ENCODE measurements around the gene PGM2. TPM values are rescaled to one million over a fixed set of nuclear protein-coding genes. Genes with fewer than 3 reads are reported as not detected.

The PGM2 gene
- total RNA-seq, 3 donors from 2014 or later (not counting 1 experiment from before 2014, with no cell fraction given) = 18.7 to 31.9 (median 27.1) TPM

DNA sequence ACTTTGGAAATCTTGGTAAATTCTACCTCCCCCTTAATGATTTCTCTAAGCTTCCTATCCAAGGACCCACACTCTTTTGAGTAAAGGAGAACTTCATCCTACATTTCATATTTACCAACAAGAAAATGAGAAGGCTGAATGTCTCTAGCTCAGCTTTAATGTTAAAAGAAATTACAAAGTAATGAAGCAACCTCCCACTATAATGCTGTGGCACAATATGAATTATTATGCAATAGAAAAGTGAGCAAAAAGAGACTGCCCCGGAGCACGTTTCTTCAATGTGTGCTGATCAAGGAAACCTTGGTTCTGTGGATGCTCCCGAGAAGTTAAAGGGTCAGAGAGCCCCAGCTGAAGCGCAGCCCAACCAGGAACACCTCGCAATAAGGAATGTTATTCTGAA, 55.3 kb downstream of the PGM2 start:
- DNase-seq = no peak

DNA sequence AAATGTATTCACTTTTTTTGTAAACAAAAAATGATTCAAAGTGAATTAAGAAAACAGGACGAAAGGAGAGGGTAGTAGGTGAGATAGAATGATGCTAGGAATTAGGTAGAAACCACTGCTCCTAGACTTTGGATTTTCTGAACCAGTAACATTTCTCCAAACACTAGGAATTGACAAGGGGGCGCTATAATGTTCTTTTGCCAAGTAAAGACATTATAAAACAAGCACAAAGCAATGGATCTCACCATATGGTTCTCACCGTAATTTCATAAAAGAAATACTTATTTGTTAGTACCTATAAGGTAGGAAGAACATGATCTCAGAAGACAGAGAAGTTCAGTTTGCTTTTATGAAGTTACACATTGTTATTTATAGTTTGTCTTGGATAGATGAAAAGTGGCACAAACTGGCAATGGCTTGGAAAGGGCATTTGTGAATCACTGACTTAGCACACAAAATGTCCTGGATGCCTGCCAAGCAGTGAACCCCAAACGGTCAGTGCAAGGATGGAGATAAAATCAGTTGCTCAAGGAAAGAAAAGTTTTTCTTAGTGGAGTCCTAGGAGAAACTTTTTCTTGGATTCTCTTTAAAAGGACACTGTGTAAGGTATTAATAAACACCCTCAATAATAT, 56.3 kb downstream of the PGM2 start:
- ATAC-seq (no peak), DNase-seq (no peak)
- no peaks in the 10 kb centered on the region for H3K9me3 Mint-ChIP-seq
- Histone ChIP-seq H3K4me1 (ENCODE audit: control insufficient read depth, insufficient read depth, low read length) (no peaks in the 10 kb centered on the region), H3K27me3 (ENCODE audit: control insufficient read depth, insufficient read depth, low read length) (no peaks in the 10 kb centered on the region), H3K9me3 (ENCODE audit: control insufficient read depth, insufficient read depth, low read length) (no peaks in the 10 kb centered on the region), H3K27ac (ENCODE audit: low read length) (no peak overlapping the region), H3K4me3 (ENCODE audit: low read length) (no peak overlapping the region), H3K36me3 (ENCODE audit: control insufficient read depth, insufficient read depth, low read length) (no peaks in the 10 kb centered on the region)
- H3K27me3 Mint-ChIP-seq (ENCODE audit: low read depth in 2 of 2) = peaks cover 2 to 10% of the 10 kb centered on the region in 2 donors
- intact Hi-C loops (cut with micrococcal nuclease) = no loop called here
- 0% methylated on average over 1 of the region's 4 CpGs for WGBS (ENCODE audit: insufficient coverage)
- TF ChIP-seq, protein P1, sequence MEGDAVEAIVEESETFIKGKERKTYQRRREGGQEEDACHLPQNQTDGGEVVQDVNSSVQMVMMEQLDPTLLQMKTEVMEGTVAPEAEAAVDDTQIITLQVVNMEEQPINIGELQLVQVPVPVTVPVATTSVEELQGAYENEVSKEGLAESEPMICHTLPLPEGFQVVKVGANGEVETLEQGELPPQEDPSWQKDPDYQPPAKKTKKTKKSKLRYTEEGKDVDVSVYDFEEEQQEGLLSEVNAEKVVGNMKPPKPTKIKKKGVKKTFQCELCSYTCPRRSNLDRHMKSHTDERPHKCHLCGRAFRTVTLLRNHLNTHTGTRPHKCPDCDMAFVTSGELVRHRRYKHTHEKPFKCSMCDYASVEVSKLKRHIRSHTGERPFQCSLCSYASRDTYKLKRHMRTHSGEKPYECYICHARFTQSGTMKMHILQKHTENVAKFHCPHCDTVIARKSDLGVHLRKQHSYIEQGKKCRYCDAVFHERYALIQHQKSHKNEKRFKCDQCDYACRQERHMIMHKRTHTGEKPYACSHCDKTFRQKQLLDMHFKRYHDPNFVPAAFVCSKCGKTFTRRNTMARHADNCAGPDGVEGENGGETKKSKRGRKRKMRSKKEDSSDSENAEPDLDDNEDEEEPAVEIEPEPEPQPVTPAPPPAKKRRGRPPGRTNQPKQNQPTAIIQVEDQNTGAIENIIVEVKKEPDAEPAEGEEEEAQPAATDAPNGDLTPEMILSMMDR (IDR thresholded peaks at IDR 0.05) = no peak
- H3K27ac Mint-ChIP-seq = no peak overlapping the region
- no peaks in the 10 kb centered on the region for H3K4me1 Mint-ChIP-seq
- H3K4me3 Mint-ChIP-seq = no peak overlapping the region
- H3K36me3 Mint-ChIP-seq = no peaks in the 10 kb centered on the region

More for the DNA sequence above, 55.3 kb downstream of the PGM2 start:
- Mint-ChIP-seq H3K36me3 (no peaks in the 10 kb centered on the region), H3K27ac (no peak overlapping the region), H3K4me3 (no peak overlapping the region), H3K27me3 (ENCODE audit: low read depth in 2 of 2) (peaks cover 2 to 10% of the 10 kb centered on the region in 2 donors), H3K4me1 (no peaks in the 10 kb centered on the region), H3K9me3 (no peaks in the 10 kb centered on the region)
- H3K4me3 ChIP-seq (ENCODE audit: low read length) = no peak overlapping the region
- no peak for ATAC-seq
- H3K27me3 ChIP-seq (ENCODE audit: control insufficient read depth, insufficient read depth, low read length) = no peaks in the 10 kb centered on the region
- no peaks in the 10 kb centered on the region for H3K4me1 ChIP-seq (ENCODE audit: control insufficient read depth, insufficient read depth, low read length)
- TF ChIP-seq, protein P1 (IDR thresholded peaks at IDR 0.05) = no peak
- no peaks in the 10 kb centered on the region for H3K36me3 ChIP-seq (ENCODE audit: control insufficient read depth, insufficient read depth, low read length)
- WGBS (ENCODE audit: insufficient coverage) = 95% methylated on average over 4 of the region's 5 CpGs
- intact Hi-C loops (cut with micrococcal nuclease) = no loop called here
- H3K27ac ChIP-seq (ENCODE audit: low read length) = no peak overlapping the region
- no peaks in the 10 kb centered on the region for H3K9me3 ChIP-seq (ENCODE audit: control insufficient read depth, insufficient read depth, low read length)

DNA sequence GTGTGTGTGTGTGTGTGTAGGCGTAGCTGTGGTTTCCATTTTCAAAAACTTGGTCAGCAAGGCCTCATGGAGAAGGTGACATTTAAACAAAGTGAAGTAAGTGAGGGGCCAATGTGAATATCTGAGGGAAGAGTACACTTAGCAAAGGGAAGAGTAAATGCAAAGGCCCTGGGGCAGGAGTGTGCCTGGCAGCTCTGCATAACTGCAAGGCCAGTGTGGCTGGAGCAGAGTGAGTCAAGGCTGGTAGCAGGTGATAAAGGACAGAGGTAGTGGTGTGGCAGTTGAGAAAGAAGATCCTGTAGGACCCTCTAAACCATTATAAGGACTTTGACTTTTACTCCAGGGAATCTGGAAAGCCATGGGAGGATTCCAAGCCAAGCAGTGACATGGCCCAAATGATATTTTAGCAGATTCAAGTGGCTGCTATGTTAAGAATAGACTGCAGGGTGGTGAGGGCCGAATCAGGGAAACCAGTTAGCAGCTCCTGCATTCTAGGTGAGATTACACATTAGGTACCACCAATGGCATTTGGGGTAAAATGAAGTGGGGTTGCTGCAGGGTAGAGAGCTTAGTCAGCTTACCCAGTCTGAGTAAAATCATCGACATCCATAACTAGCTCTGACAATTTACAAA, 58.5 kb downstream of the PGM2 start:
- H3K4me1 Mint-ChIP-seq = peaks cover 1 to 3% of the 10 kb centered on the region in 2 donors
- Histone ChIP-seq H3K4me1 (ENCODE audit: control insufficient read depth, insufficient read depth, low read length) (no peaks in the 10 kb centered on the region), H3K27me3 (ENCODE audit: control insufficient read depth, insufficient read depth, low read length) (no peaks in the 10 kb centered on the region), H3K36me3 (ENCODE audit: control insufficient read depth, insufficient read depth, low read length) (no peaks in the 10 kb centered on the region), H3K9me3 (ENCODE audit: control insufficient read depth, insufficient read depth, low read length) (no peaks in the 10 kb centered on the region), H3K4me3 (ENCODE audit: low read length) (no peak overlapping the region), H3K27ac (ENCODE audit: low read length) (no peak overlapping the region)
- TF ChIP-seq, protein P1 (IDR thresholded peaks at IDR 0.05) = no peak
- no peaks in the 10 kb centered on the region for H3K9me3 Mint-ChIP-seq
- H3K36me3 Mint-ChIP-seq = no peaks in the 10 kb centered on the region
- WGBS (ENCODE audit: insufficient coverage) = 100% methylated on average over 2 of the region's 3 CpGs
- no peak for ATAC-seq
- intact Hi-C loops (cut with micrococcal nuclease) = no loop called here
- no peak overlapping the region for H3K4me3 Mint-ChIP-seq
- H3K27ac Mint-ChIP-seq = no peak overlapping the region
- peaks cover 2 to 10% of the 10 kb centered on the region in 2 donors for H3K27me3 Mint-ChIP-seq (ENCODE audit: low read depth in 2 of 2)
- no peak for DNase-seq

Data from natural killer cell (primary cell).